ENCODE results near the gene CRYAB. TPM values are rescaled to one million over a fixed set of nuclear protein-coding genes. Genes with fewer than 3 reads are reported as not detected.

CRYAB gene
- total RNA-seq, 1 donor from 2014 or later, result 288 TPM

GRCh38 chr11:111882202-111882601 is 29.4 kb downstream of the CRYAB start:
- H3K9me3 ChIP-seq, result no peaks in the 10 kb centered on the region
- no peaks in the 10 kb centered on the region for H3K36me3 ChIP-seq
- H3K27me3 ChIP-seq, result no peaks in the 10 kb centered on the region
- no peak overlapping the region for H3K4me3 ChIP-seq
- intact Hi-C loops (cut with DNase I), result no loop called here
- H3K4me1 ChIP-seq, result peaks cover 0 to 11% of the 10 kb centered on the region in 2 donors
- no peak for DNase-seq (ENCODE audit: low spot score in 2 of 2)
- H3K27ac ChIP-seq, result no peak overlapping the region
- TF ChIP-seq, protein P1, sequence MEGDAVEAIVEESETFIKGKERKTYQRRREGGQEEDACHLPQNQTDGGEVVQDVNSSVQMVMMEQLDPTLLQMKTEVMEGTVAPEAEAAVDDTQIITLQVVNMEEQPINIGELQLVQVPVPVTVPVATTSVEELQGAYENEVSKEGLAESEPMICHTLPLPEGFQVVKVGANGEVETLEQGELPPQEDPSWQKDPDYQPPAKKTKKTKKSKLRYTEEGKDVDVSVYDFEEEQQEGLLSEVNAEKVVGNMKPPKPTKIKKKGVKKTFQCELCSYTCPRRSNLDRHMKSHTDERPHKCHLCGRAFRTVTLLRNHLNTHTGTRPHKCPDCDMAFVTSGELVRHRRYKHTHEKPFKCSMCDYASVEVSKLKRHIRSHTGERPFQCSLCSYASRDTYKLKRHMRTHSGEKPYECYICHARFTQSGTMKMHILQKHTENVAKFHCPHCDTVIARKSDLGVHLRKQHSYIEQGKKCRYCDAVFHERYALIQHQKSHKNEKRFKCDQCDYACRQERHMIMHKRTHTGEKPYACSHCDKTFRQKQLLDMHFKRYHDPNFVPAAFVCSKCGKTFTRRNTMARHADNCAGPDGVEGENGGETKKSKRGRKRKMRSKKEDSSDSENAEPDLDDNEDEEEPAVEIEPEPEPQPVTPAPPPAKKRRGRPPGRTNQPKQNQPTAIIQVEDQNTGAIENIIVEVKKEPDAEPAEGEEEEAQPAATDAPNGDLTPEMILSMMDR (IDR thresholded peaks at IDR 0.05), result no peak

DNA sequence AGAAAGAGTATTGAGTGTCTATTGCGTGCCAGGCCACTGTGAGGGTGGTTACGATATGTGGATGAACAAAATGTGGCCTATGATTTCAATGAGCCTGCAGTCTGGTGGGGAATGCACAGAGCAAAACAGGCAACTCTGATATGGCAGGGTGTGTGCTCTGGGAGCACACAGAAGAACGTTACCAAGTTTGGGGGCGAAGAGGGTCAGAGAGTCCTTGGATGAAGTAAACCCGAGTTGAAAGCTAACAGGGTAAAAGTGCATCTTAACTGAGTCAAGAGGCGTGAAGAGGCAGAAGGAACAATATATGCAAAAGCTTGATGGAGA is 32.0 kb downstream of the CRYAB start:
- DNase-seq (ENCODE audit: low spot score in 2 of 2), result no peak
- Histone ChIP-seq H3K27ac (peak overlapping the region; percentile 90 to 97), H3K4me1 (peaks cover 0 to 11% of the 10 kb centered on the region in 2 donors), H3K9me3 (no peaks in the 10 kb centered on the region), H3K36me3 (peaks cover 0 to 3% of the 10 kb centered on the region in 2 donors), H3K4me3 (peak overlapping the region; percentile 71 to 74), H3K27me3 (no peaks in the 10 kb centered on the region)
- TF ChIP-seq, protein P1 (IDR thresholded peaks at IDR 0.05), result no peak
- intact Hi-C loops (cut with DNase I), result loop anchor here (1.0 to 5.0 kb wide), 5 partner anchors 32 to 207 kb away; partner anchors contain the start of genes CRYAB, SDHD and TIMM8B

DNA sequence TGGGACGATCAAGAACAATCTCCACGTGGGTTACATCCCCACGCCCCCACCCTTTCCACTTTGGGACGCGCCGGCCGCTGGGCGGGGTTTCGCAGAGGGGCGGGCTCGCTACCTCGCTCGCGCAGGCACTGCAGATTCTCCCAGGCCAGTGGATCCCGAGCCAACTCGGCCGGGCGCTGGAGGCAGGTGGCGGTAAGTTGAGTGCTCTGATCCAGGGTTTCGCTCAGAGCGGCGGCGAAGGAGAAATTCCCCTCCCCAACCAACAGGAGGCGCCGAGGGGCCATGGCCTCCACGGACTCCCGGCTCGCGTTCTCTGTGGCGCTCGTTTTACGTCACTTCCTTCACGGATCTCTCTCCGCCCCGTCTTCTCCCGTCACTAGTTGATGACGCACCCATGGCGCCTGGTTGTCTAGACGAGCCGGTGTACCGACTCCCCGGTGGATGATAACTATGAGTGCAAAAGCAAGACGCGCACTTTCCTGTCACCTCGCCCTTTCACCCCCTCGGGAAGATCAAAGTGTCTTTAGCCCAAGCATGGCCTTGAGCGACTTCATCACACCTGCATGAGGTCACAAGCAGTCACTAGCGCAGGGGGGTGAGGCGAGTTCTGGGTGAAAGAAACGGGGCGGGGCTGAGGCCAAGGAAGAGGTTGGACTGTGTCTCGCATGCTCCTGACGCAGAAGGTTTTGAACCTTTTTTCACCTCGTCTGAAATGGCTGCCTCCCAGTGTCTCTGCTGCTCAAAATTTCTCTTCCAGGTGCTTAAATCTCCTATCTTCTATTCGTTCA is 32.5 kb downstream of the CRYAB start, which contains the start of the genes CFAP68 and FDXACB1:
Gene CFAP68, plus strand, starts transcription at position 693 of the 788 bp plus-strand sequence. Its CDS starts 20 bp downstream, at position 713.
Gene FDXACB1, minus strand, starts transcription at position 317 of the 788 bp plus-strand sequence. Its CDS starts 33 bp downstream, at position 284.
- H3K36me3 ChIP-seq, result peaks cover 0 to 3% of the 10 kb centered on the region in 2 donors
- H3K27ac ChIP-seq, result peak within 1 kb of the TSS; percentile 90 to 97
- no peaks in the 10 kb centered on the region for H3K27me3 ChIP-seq
- TF ChIP-seq, protein P1 (IDR thresholded peaks at IDR 0.05), result peak; percentile 97 to 98 (median 98)
- intact Hi-C loops (cut with DNase I), result loop anchor here (1.0 to 5.0 kb wide), 5 partner anchors 32 to 208 kb away; partner anchors contain the start of genes CRYAB, SDHD and TIMM8B
- peak; percentile 89 to 99 for DNase-seq (ENCODE audit: low spot score in 2 of 2)
- H3K9me3 ChIP-seq, result no peaks in the 10 kb centered on the region
- H3K4me3 ChIP-seq, result peak within 1 kb of the TSS; percentile 71 to 74
- H3K4me1 ChIP-seq, result peaks cover 0 to 11% of the 10 kb centered on the region in 2 donors

GRCh38 chr11:111878385-111878848 is 33.2 kb downstream of the CRYAB start:
- TF ChIP-seq, protein P1 (IDR thresholded peaks at IDR 0.05), result no peak
- intact Hi-C loops (cut with DNase I), result loop anchor here (2.0 to 5.0 kb wide), 2 partner anchors 119 to 208 kb away; partner anchors contain the start of genes SDHD and TIMM8B
- Histone ChIP-seq H3K9me3 (no peaks in the 10 kb centered on the region), H3K27ac (peak overlapping the region; percentile 90 to 97), H3K27me3 (no peaks in the 10 kb centered on the region), H3K36me3 (peaks cover 0 to 3% of the 10 kb centered on the region in 2 donors), H3K4me3 (peak overlapping the region; percentile 71 to 74), H3K4me1 (peaks cover 0 to 11% of the 10 kb centered on the region in 2 donors)
- DNase-seq (ENCODE audit: low spot score in 2 of 2), result no peak

- Histone ChIP-seq H3K27me3 (no peaks in the 10 kb centered on the region), H3K27ac (peak overlapping the region; percentile 85 to 96), H3K36me3 (peaks cover 11 to 19% of the 10 kb centered on the region in 2 donors), H3K4me3 (peak overlapping the region; percentile 92 to 97), H3K4me1 (peaks cover 0 to 8% of the 10 kb centered on the region in 2 donors), H3K9me3 (no peaks in the 10 kb centered on the region)
- TF ChIP-seq, protein P1 (IDR thresholded peaks at IDR 0.05), result no peak
- DNase-seq (ENCODE audit: low spot score in 2 of 2), result no peak
- intact Hi-C loops (cut with DNase I), result loop anchor here (2.0 to 5.0 kb wide), 3 partner anchors 39 to 201 kb away; partner anchors contain the start of genes CRYAB, NKAPD1 and PIH1D2
Observed at GRCh38 chr11:111871693-111872161, 39.8 kb downstream of the CRYAB start.
